Spleen (tissue), 7 donors: ENCODE measurements around the gene KSR2.

Experiments used
- POLR2AphosphoS5 ChIP-seq, 3 donors: sonication (generic); formaldehyde crosslinking; IDR thresholded peaks; one replicate each; pipeline ENCODE4 v1.5.1; 2017; ENCODE audit warnings: antibody characterized with exemption in 3 of 3
- TF ChIP-seq, protein P1 (sequence below), 11 experiments: fragments of 200-600 bp in 7 of 11; fragments of 450-650 bp in 4 of 11; sonication (generic) in 4 of 11; IDR thresholded peaks in 8 of 11; conservative IDR thresholded peaks in 3 of 11; 1 replicate in 7 of 11; 2 replicates in 4 of 11; pipeline versions ENCODE4 v1.4.0 to v1.8.0; 2016 to 2021; ENCODE audit warnings: antibody characterized with exemption in 11 of 11, inconsistent platforms in 4 of 11, mild to moderate bottlenecking in 1 of 11
- donor health status: DM: no; HTN: no; CAD: no; lungs with moderate emphysema.
- donor health status: DM: no; HTN: no; CAD: no.
- donor health status: DM: no; HTN: no; CAD: no.

- TF ChIP-seq POLR2AphosphoS5 (IDR thresholded peaks at IDR 0.05), result no peak
- TF ChIP-seq, protein P1, sequence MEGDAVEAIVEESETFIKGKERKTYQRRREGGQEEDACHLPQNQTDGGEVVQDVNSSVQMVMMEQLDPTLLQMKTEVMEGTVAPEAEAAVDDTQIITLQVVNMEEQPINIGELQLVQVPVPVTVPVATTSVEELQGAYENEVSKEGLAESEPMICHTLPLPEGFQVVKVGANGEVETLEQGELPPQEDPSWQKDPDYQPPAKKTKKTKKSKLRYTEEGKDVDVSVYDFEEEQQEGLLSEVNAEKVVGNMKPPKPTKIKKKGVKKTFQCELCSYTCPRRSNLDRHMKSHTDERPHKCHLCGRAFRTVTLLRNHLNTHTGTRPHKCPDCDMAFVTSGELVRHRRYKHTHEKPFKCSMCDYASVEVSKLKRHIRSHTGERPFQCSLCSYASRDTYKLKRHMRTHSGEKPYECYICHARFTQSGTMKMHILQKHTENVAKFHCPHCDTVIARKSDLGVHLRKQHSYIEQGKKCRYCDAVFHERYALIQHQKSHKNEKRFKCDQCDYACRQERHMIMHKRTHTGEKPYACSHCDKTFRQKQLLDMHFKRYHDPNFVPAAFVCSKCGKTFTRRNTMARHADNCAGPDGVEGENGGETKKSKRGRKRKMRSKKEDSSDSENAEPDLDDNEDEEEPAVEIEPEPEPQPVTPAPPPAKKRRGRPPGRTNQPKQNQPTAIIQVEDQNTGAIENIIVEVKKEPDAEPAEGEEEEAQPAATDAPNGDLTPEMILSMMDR (IDR thresholded peaks at IDR 0.05 in 8 of 11, conservative IDR thresholded peaks at IDR 0.05 in 3 of 11), result no peak
These were observed 509.6 kb downstream of the KSR2 start for GRCh38 chr12:117459229-117459628.
